Large intestine (tissue), 3 donors: ENCODE data around the gene AOC2. TPM values are rescaled to one million over a fixed set of nuclear protein-coding genes. Genes with fewer than 3 reads are reported as not detected.
A peak's percentile ranks its signal among the peaks of the same experiment; 100 is the strongest.
"Not testable (repeated sequence)": the region's sequence is repeated elsewhere in the genome, so short reads cannot be mapped to it uniquely, and the experiment has no call there.

Source experiments
- DNase-seq, 2 donors: peaks; one replicate each; pipeline versions ENCODE4 v3.0.0 to v3.0.0-alpha.2; 2013
- H3K27ac ChIP-seq: one replicate; pipeline ENCODE4 v1.5.1; 2013; ENCODE audit warnings: low read length
- H3K27me3 ChIP-seq: 2 replicates; pipeline ENCODE4 v1.6.1; 2013; ENCODE audit warnings: low read length; ENCODE audit not compliant: control insufficient read depth, insufficient read depth
- H3K36me3 ChIP-seq: 2 replicates; pipeline ENCODE4 v1.6.1; 2013; ENCODE audit warnings: low read length; ENCODE audit not compliant: control insufficient read depth, insufficient read depth
- H3K4me1 ChIP-seq: one replicate; pipeline ENCODE4 v1.6.1; 2013; ENCODE audit warnings: low read length; ENCODE audit not compliant: control insufficient read depth, insufficient read depth
- H3K4me3 ChIP-seq: one replicate; pipeline ENCODE4 v1.5.1; 2013; ENCODE audit warnings: low read length
- H3K9me3 ChIP-seq: one replicate; pipeline ENCODE4 v1.6.1; 2013; ENCODE audit warnings: mild to moderate bottlenecking, low read depth, low read length, moderate library complexity; ENCODE audit not compliant: control insufficient read depth
- WGBS: methylation state at CpG from one replicate; pipeline ENCODE4 v1.1.5; 2013; ENCODE audit warnings: low lambda C conversion rate; ENCODE audit not compliant: insufficient coverage; 5-methylcytosine and 5-hydroxymethylcytosine counted together
- polyA plus RNA-seq: library from polyadenylated mRNA; unstranded; fragments of 120-200 nt; gene quantifications from one replicate; pipeline ENCODE4 v1.2.1, GENCODE V29; 2013

Gene AOC2
- polyA plus RNA-seq, 1 donor, result 1.2 TPM

DNA sequence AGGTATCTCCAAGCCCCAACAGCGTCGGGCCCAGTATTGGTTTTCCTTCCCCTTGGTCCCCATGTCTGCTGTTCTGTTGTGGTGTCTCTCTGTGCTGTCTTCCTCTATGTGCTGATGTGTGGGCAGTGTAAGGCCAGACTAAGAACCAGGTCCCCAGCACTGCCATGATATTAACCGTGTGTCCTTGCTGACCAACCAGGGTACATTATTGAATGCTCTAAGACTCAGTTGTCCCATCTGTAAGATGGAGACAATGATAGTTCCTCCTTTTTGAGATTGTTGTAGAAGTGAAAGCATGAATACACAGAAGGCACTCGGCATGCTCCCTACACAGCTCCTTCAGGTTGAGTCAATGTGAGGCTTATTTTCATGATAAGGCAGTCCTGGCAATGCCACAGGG, 27.3 kb downstream of the AOC2 start:
- WGBS, result no CpG with 5 or more reads among the region's 4 CpGs
- DNase-seq, result no peak
- Histone ChIP-seq H3K27ac (peak overlapping the region; percentile 52), H3K9me3 (peaks cover 8% of the 10 kb centered on the region), H3K4me3 (no peak overlapping the region), H3K36me3 (no peaks in the 10 kb centered on the region), H3K27me3 (no peaks in the 10 kb centered on the region), H3K4me1 (peaks cover 19% of the 10 kb centered on the region)

GRCh38 chr17:42872251-42872965, 28.0 kb downstream of the AOC2 start:
- H3K4me1 ChIP-seq, result peaks cover 16% of the 10 kb centered on the region
- H3K9me3 ChIP-seq, result peaks cover 8% of the 10 kb centered on the region
- no peaks in the 10 kb centered on the region for H3K36me3 ChIP-seq
- no peak overlapping the region for H3K4me3 ChIP-seq
- peak overlapping the region; percentile 52 for H3K27ac ChIP-seq
- H3K27me3 ChIP-seq, result no peaks in the 10 kb centered on the region
- peak; percentile 59 to 71 for DNase-seq
- no CpG with 5 or more reads among the region's 13 CpGs for WGBS

- no peak overlapping the region for H3K27ac ChIP-seq
- peaks cover 24% of the 10 kb centered on the region for H3K4me1 ChIP-seq
- peaks cover 8% of the 10 kb centered on the region for H3K9me3 ChIP-seq
- H3K36me3 ChIP-seq, result no peaks in the 10 kb centered on the region
- no peaks in the 10 kb centered on the region for H3K27me3 ChIP-seq
- no CpG with 5 or more reads among the region's 6 CpGs for WGBS
- no peak overlapping the region for H3K4me3 ChIP-seq
- no peak for DNase-seq
Measured at GRCh38 chr17:42873315-42873714, 28.9 kb downstream of the AOC2 start.

DNA sequence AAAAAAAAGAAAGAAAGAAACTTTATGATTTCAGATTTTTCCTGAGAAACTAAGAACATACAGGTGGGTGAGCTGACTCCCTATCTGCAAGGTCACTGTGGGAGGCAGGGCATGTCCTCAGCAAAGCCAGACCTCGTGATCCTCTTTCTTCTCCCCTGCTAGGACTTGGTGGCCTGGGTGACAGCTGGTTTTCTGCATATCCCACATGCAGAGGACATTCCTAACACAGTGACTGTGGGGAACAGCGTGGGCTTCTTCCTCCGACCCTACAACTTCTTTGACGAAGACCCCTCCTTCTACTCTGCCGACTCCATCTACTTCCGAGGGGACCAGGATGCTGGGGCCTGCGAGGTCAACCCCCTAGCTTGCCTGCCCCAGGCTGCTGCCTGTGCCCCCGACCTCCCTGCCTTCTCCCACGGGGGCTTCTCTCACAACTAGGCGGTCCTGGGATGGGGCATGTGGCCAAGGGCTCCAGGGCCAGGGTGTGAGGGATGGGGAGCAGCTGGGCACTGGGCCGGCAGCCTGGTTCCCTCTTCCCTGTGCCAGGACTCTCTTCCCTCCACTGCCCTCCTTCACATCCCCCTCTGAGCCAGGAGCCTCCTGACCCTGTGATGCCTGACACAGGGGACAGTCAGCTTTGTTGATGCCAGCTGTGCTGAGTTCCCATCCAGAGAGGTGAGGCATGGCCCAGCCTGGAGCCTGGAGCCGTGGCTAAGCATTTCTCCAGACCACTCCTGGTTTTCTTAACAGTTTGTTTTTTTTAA, 29.7 kb downstream of the AOC2 start:
- H3K27me3 ChIP-seq, H3K4me3 ChIP-seq, H3K27ac ChIP-seq, H3K36me3 ChIP-seq, H3K9me3 ChIP-seq, DNase-seq: not testable (repeated sequence)
- peaks cover 30% of the 10 kb centered on the region for H3K4me1 ChIP-seq
- no CpG with 5 or more reads among the region's 12 CpGs for WGBS

DNA sequence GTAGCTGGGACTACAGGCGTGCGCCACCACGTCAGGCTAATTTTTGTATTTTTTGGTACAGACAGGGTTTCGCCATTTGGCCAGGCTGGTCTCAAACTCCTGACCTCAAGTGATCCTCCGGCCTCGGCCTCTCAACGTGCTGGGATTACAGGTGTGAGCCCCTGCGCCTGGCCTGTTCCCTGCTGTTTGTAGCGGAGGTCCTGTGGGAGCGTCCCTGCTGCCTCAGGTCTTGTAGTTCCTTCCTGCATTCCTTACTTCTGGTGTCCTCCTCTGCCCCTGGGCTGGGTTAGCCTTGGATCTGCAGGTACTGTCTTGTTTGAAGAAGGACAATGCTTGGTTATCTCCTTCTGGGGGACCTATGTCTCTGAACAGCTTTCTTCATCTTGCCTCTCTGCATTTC, 32.7 kb downstream of the AOC2 start:
- Histone ChIP-seq H3K27ac (no peak overlapping the region), H3K4me1 (peaks cover 25% of the 10 kb centered on the region), H3K4me3 (no peak overlapping the region), H3K36me3 (no peaks in the 10 kb centered on the region), H3K27me3 (no peaks in the 10 kb centered on the region), H3K9me3 (no peaks in the 10 kb centered on the region)
- no CpG with 5 or more reads among the region's 10 CpGs for WGBS
- DNase-seq, result no peak

DNA sequence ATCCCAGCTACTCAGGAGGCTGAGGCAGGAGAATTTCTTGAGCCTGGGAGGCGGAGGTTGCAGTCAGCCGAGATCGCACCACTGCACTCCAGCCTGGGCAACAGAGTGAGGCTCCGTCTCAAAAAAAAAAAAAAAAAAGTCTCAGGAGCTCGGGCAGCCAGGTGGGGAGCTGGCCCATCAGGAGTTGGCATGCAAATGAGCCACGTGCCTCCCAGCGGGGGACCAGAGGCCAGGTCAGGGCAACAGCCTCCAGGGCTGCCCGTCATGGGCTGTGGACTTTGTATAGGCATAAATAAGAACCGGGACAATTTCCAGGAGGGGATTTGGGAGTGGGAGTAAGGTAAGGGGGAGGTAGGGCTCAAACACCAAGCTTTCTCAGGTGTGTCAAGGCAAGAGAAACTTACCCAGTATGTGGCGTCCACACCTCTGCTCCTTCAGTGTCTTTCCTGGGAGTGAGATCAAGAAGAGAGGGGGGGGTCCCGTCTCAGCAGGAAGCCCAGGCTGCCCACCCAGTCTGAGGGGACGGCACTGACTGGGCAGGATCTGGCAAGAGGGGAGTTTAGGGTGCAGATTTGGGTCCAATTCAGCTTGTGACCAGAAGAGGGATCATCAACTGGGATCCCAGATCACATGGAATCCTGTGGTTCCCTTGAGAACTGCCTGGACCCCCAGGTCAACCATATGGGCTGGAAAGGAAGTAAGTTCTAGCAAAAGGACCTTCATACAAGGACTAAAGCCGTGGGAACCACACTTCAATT, 33.9 kb downstream of the AOC2 start:
- Histone ChIP-seq H3K36me3 (no peaks in the 10 kb centered on the region), H3K27me3 (no peaks in the 10 kb centered on the region), H3K9me3 (no peaks in the 10 kb centered on the region), H3K4me3 (no peak overlapping the region), H3K27ac (peak overlapping the region; percentile 50), H3K4me1 (peaks cover 19% of the 10 kb centered on the region)
- no CpG with 5 or more reads among the region's 13 CpGs for WGBS
- peak; percentile 74 to 85 for DNase-seq

- Histone ChIP-seq H3K4me1 (peaks cover 19% of the 10 kb centered on the region), H3K36me3 (no peaks in the 10 kb centered on the region), H3K27ac (no peak overlapping the region), H3K9me3 (no peaks in the 10 kb centered on the region), H3K4me3 (no peak overlapping the region), H3K27me3 (no peaks in the 10 kb centered on the region)
- no CpG with 5 or more reads among the region's 8 CpGs for WGBS
- no peak for DNase-seq
Measured at GRCh38 chr17:42878924-42879595, 34.7 kb downstream of the AOC2 start.

GRCh38 chr17:42879596-42879985, 35.2 kb downstream of the AOC2 start:
- H3K9me3 ChIP-seq, result no peaks in the 10 kb centered on the region
- no peak overlapping the region for H3K4me3 ChIP-seq
- no peak for DNase-seq
- peaks cover 19% of the 10 kb centered on the region for H3K4me1 ChIP-seq
- WGBS, result no CpG with 5 or more reads among the region's 6 CpGs
- no peaks in the 10 kb centered on the region for H3K36me3 ChIP-seq
- H3K27ac ChIP-seq, result no peak overlapping the region
- no peaks in the 10 kb centered on the region for H3K27me3 ChIP-seq

DNA sequence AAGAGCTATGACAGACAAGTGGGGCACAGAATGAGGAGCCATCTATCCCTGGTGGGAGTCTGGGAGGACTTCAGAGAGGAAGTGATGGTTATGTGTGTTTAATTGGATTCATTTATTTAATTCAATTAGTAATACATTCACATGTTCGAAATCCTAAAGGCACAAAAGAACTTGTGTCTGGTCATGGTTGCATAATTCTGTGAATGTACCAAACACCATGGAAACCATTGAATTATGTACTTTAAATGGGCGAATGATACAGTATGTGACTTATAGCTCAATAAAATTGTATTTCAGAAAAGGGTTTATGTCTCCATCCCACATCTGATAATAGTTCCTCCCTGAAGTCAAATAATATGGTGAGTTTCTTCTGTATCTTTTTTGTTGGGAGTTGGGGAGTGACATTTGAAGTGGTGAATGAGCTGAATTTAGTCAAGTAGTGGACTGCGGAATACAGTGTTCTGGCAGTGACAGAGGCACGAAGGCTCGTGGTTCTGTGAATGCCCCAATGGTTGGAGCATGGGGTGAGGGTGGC, 36.5 kb downstream of the AOC2 start:
- no peaks in the 10 kb centered on the region for H3K27me3 ChIP-seq
- no peaks in the 10 kb centered on the region for H3K36me3 ChIP-seq
- no peaks in the 10 kb centered on the region for H3K9me3 ChIP-seq
- no peak overlapping the region for H3K27ac ChIP-seq
- DNase-seq, result no peak
- no peak overlapping the region for H3K4me3 ChIP-seq
- H3K4me1 ChIP-seq, result peaks cover 19% of the 10 kb centered on the region
- 100% methylated on average over 1 of the region's 5 CpGs for WGBS

DNA sequence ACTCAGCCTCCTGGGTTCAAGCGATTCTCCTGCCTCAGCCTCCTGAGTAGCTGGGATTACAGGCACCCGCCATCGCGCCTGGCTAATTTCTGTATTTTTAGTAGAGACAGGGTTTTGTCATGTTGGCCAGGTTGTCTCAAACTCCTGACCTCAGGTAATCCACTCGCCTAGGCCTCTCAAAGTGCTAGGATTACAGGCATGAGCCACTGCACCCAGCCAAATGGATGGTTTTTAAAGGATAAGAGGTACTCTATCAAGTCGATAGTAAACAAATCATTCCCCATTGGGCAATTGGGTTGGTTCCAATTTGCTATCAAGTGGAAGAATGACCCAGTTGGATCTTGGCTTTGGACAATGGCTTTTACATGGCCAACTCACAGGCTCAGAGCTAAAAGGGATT, 37.3 kb downstream of the AOC2 start:
- H3K9me3 ChIP-seq, H3K27ac ChIP-seq, H3K27me3 ChIP-seq, DNase-seq, H3K36me3 ChIP-seq, H3K4me3 ChIP-seq: not testable (repeated sequence)
- H3K4me1 ChIP-seq, result peaks cover 25% of the 10 kb centered on the region
- no CpG with 5 or more reads among the region's 6 CpGs for WGBS
